ENCODE measurements around the gene YPEL4. TPM values are rescaled to one million over a fixed set of nuclear protein-coding genes. Genes with fewer than 3 reads are reported as not detected.

The YPEL4 gene
- 0.23 and 0.89 TPM in 2 replicates for total RNA-seq

GRCh38 chr11:57649826-57650738 is at the start of gene YPEL4:
TSS of gene YPEL4 (minus strand) at chr11:57649912. CDS start at chr11:57647107, 2,805 bp downstream.

GRCh38 chr11:57667736-57668433 is 18.2 kb upstream of the YPEL4 start, which contains the start of gene ZDHHC5:
TSS of gene ZDHHC5 (plus strand) at chr11:57668114. CDS start at chr11:57673091, 4,977 bp downstream.

GRCh38 chr11:57657194-57658022 is 7.7 kb upstream of the YPEL4 start, which contains the start of gene CLP1:
TSS of gene CLP1 (plus strand) at chr11:57657762. CDS start at chr11:57659477, 1,715 bp downstream.

GRCh38 chr11:57597461-57597915 is 52.2 kb downstream of the YPEL4 start, which contains the start of gene SERPING1:
TSS of gene SERPING1 (plus strand) at chr11:57597685. CDS start at chr11:57598271, 586 bp downstream.

Other genes starting within 250 kb of the YPEL4 start
- 38.6 and 49.6 TPM in 2 replicates for gene SLC43A3, start 222.8 kb downstream of the YPEL4 start, total RNA-seq
- gene RTN4RL2, start 189.4 kb downstream of the YPEL4 start, total RNA-seq, result 0.05 TPM in 1 of 2 replicates, not detected in the other
- gene SLC43A1, start 134.2 kb downstream of the YPEL4 start, total RNA-seq, result 12.5 and 17.8 TPM in 2 replicates
- 14.1 and 22.6 TPM in 2 replicates for gene TIMM10, start 119.2 kb downstream of the YPEL4 start, total RNA-seq
- gene SMTNL1, start 112.3 kb downstream of the YPEL4 start, total RNA-seq, result not detected in 2 replicates
- 31.2 and 33.7 TPM in 2 replicates for gene UBE2L6, start 82.2 kb downstream of the YPEL4 start, total RNA-seq
- 4.5 and 7.9 TPM in 2 replicates for gene SERPING1, start 52.2 kb downstream of the YPEL4 start, total RNA-seq
- gene CLP1, start 7.8 kb upstream of the YPEL4 start, total RNA-seq, result 17.7 and 19.0 TPM in 2 replicates
- 34.7 and 50.5 TPM in 2 replicates for gene ZDHHC5, start 18.2 kb upstream of the YPEL4 start, total RNA-seq
- gene MED19, start 62.3 kb upstream of the YPEL4 start, total RNA-seq, result 11.9 TPM in 2 replicates
- 48.4 and 55.8 TPM in 2 replicates for gene TMX2, start 62.7 kb upstream of the YPEL4 start, total RNA-seq
- gene SELENOH, start 91.6 kb upstream of the YPEL4 start, total RNA-seq, result 50.6 and 113 TPM in 2 replicates
- gene BTBD18, start 101.9 kb upstream of the YPEL4 start, total RNA-seq, result not detected in 2 replicates
- 107 and 156 TPM in 2 replicates for gene CTNND1, start 111.9 kb upstream of the YPEL4 start, total RNA-seq

Data from smooth muscle cell of the umbilical artery (primary cell).